NB4 (cell line): ENCODE results near the gene SCNN1A.

Experiments used
- CTCF ChIP-seq: IDR thresholded peaks from one replicate; pipeline ENCODE4 v1.5.1; 2012; ENCODE audit warnings: low read depth, low read length
- MAX ChIP-seq: IDR thresholded peaks from 2 replicates; pipeline ENCODE4 v1.6.1; 2011; ENCODE audit warnings: low read depth, low read length
- POLR2A ChIP-seq: IDR thresholded peaks from 2 replicates; pipeline ENCODE4 v1.6.1; 2011; ENCODE audit warnings: mild to moderate bottlenecking; ENCODE audit not compliant: insufficient read length; ENCODE audit errors: extremely low read depth

- no peak for TF ChIP-seq CTCF
- TF ChIP-seq POLR2A: no peak
- no peak for TF ChIP-seq MAX
Observed at GRCh38 chr12:6376870-6377666, 1.7 kb upstream of the SCNN1A start.
